Breast epithelium (tissue), 3 donors: Measurements from ENCODE around the gene RNF14.
A peak's percentile ranks its signal among the peaks of the same experiment; 100 is the strongest.

Experiments
- CTCF ChIP-seq, 3 donors: fragments of 450-650 bp; IDR thresholded peaks; one replicate each; pipeline ENCODE4 v1.5.1; 2016 to 2017; ENCODE audit warnings: antibody characterized with exemption in 3 of 3, mild to moderate bottlenecking in 3 of 3, moderate library complexity in 3 of 3
- POLR2A ChIP-seq: fragments of 450-650 bp; IDR thresholded peaks from one replicate; pipeline ENCODE4 v1.6.1; 2016; ENCODE audit warnings: antibody characterized with exemption, mild to moderate bottlenecking, moderate library complexity

- TF ChIP-seq CTCF (IDR thresholded peaks at IDR 0.05): no peak
- peak; percentile 81 for TF ChIP-seq POLR2A
Observed at GRCh38 chr5:141923448-141924313, 45.2 kb upstream of the RNF14 start, which contains the start of gene DELE1.
